ENCODE measurements around the gene RNF44.
A peak's percentile ranks its signal among the peaks of the same experiment; 100 is the strongest.

Gene RNF44

GRCh38 chr5:176534640-176535039, 2.6 kb downstream of the RNF44 start:
- DNase-seq (ENCODE audit: low spot score) (no peak), ATAC-seq (ENCODE audit: low read depth) (no peak)
- H3K27me3 ChIP-seq (ENCODE audit: insufficient read depth, poor library complexity, severe bottlenecking), result no peaks in the 10 kb centered on the region
- H3K4me1 ChIP-seq (ENCODE audit: insufficient read depth, poor library complexity, severe bottlenecking), result peaks cover 27% of the 10 kb centered on the region
- H3K36me3 ChIP-seq (ENCODE audit: low read depth), result peaks cover 24% of the 10 kb centered on the region
- no peak for TF ChIP-seq CTCF (IDR thresholded peaks at IDR 0.05; ENCODE audit: poor library complexity, severe bottlenecking)
- peak overlapping the region; percentile 85 for H3K27ac ChIP-seq (ENCODE audit: poor library complexity, severe bottlenecking)
- no peaks in the 10 kb centered on the region for H3K9me3 ChIP-seq (ENCODE audit: severe bottlenecking)
- H3K4me3 ChIP-seq (ENCODE audit: severe bottlenecking), result no peak overlapping the region

- no peak for DNase-seq (ENCODE audit: low spot score)
- Histone ChIP-seq H3K9me3 (ENCODE audit: severe bottlenecking) (no peaks in the 10 kb centered on the region), H3K27me3 (ENCODE audit: insufficient read depth, poor library complexity, severe bottlenecking) (no peaks in the 10 kb centered on the region), H3K36me3 (ENCODE audit: low read depth) (peaks cover 30% of the 10 kb centered on the region), H3K4me3 (ENCODE audit: severe bottlenecking) (no peak overlapping the region), H3K27ac (ENCODE audit: poor library complexity, severe bottlenecking) (peak overlapping the region; percentile 85), H3K4me1 (ENCODE audit: insufficient read depth, poor library complexity, severe bottlenecking) (peaks cover 27% of the 10 kb centered on the region)
- no peak for TF ChIP-seq CTCF (IDR thresholded peaks at IDR 0.05; ENCODE audit: poor library complexity, severe bottlenecking)
- no peak for ATAC-seq (ENCODE audit: low read depth)
Measured at GRCh38 chr5:176533894-176534611, 3.1 kb downstream of the RNF44 start.

- no peak for TF ChIP-seq CTCF (IDR thresholded peaks at IDR 0.05; ENCODE audit: poor library complexity, severe bottlenecking)
- Histone ChIP-seq H3K36me3 (ENCODE audit: low read depth) (peaks cover 36% of the 10 kb centered on the region), H3K4me1 (ENCODE audit: insufficient read depth, poor library complexity, severe bottlenecking) (peaks cover 25% of the 10 kb centered on the region), H3K9me3 (ENCODE audit: severe bottlenecking) (no peaks in the 10 kb centered on the region), H3K27ac (ENCODE audit: poor library complexity, severe bottlenecking) (peak overlapping the region; percentile 85), H3K4me3 (ENCODE audit: severe bottlenecking) (no peak overlapping the region), H3K27me3 (ENCODE audit: insufficient read depth, poor library complexity, severe bottlenecking) (no peaks in the 10 kb centered on the region)
- ATAC-seq (ENCODE audit: low read depth) (no peak), DNase-seq (ENCODE audit: low spot score) (no peak)
Measured at GRCh38 chr5:176533390-176533789, 3.8 kb downstream of the RNF44 start.

GRCh38 chr5:176532795-176533194, 4.4 kb downstream of the RNF44 start:
- Histone ChIP-seq H3K36me3 (ENCODE audit: low read depth) (peaks cover 41% of the 10 kb centered on the region), H3K27ac (ENCODE audit: poor library complexity, severe bottlenecking) (peak overlapping the region; percentile 85), H3K4me3 (ENCODE audit: severe bottlenecking) (no peak overlapping the region), H3K27me3 (ENCODE audit: insufficient read depth, poor library complexity, severe bottlenecking) (no peaks in the 10 kb centered on the region), H3K9me3 (ENCODE audit: severe bottlenecking) (no peaks in the 10 kb centered on the region), H3K4me1 (ENCODE audit: insufficient read depth, poor library complexity, severe bottlenecking) (peaks cover 22% of the 10 kb centered on the region)
- DNase-seq (ENCODE audit: low spot score) (no peak), ATAC-seq (ENCODE audit: low read depth) (no peak)
- TF ChIP-seq CTCF (IDR thresholded peaks at IDR 0.05; ENCODE audit: poor library complexity, severe bottlenecking), result no peak

DNA sequence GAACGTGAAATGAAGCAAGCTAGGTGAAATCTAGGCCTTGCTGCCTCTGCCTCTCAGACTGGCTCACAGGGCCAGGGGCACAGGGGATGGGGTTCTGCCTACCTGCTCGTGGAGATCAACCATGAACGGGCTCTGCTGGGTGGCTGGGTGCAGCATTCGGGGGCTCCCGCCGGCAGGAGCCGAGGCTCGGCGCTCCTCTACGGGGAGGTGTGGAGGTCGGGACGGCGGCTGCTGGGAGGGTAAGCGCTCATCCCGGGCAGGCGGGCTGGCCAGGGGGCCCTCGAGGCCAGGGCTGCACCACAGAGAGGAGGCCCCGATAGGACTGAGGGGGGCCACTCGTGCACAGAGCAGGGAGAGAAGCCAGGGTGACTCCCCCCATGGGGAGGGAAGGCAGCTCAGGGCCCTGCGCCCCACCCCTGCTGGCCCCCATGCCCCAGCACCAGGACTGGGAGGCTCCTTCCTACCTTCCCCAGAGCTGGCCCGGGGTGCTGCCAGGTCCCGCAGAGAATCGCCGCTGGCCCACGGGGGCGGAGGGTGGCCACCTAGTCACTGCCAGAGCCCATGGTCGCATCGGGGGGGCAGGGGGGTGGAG, 5.2 kb downstream of the RNF44 start:
- DNase-seq (ENCODE audit: low spot score), result no peak
- peaks cover 22% of the 10 kb centered on the region for H3K4me1 ChIP-seq (ENCODE audit: insufficient read depth, poor library complexity, severe bottlenecking)
- no peak for TF ChIP-seq CTCF (IDR thresholded peaks at IDR 0.05; ENCODE audit: poor library complexity, severe bottlenecking)
- no peaks in the 10 kb centered on the region for H3K27me3 ChIP-seq (ENCODE audit: insufficient read depth, poor library complexity, severe bottlenecking)
- no peaks in the 10 kb centered on the region for H3K9me3 ChIP-seq (ENCODE audit: severe bottlenecking)
- no peak overlapping the region for H3K4me3 ChIP-seq (ENCODE audit: severe bottlenecking)
- H3K27ac ChIP-seq (ENCODE audit: poor library complexity, severe bottlenecking), result no peak overlapping the region
- H3K36me3 ChIP-seq (ENCODE audit: low read depth), result peaks cover 44% of the 10 kb centered on the region
- ATAC-seq (ENCODE audit: low read depth), result no peak

All from RWPE2 (cell line).